SU-DHL-6 (cell line): Measurements from ENCODE around the gene FRMPD4.

Experiments used
- EZH2phosphoT487 ChIP-seq: fragments of 200-600 bp; sonication (generic), shearing (Covaris generic); conservative IDR thresholded peaks from 2 replicates; pipeline ENCODE4 v1.6.1; 2018; ENCODE audit warnings: mild to moderate bottlenecking, antibody characterized with exemption, low read length, moderate library complexity, mixed read lengths
- TF ChIP-seq, protein P1 (sequence below): fragments of 200-600 bp; sonication (generic); IDR thresholded peaks from one replicate; pipeline ENCODE4 v1.5.1; 2017; ENCODE audit warnings: antibody characterized with exemption, mild to moderate bottlenecking, low read length, moderate library complexity; ENCODE audit not compliant: insufficient read depth, poor library complexity, severe bottlenecking

GRCh38 chrX:12325171-12325570 lies 186.9 kb downstream of the FRMPD4 start:
- TF ChIP-seq, protein P1, sequence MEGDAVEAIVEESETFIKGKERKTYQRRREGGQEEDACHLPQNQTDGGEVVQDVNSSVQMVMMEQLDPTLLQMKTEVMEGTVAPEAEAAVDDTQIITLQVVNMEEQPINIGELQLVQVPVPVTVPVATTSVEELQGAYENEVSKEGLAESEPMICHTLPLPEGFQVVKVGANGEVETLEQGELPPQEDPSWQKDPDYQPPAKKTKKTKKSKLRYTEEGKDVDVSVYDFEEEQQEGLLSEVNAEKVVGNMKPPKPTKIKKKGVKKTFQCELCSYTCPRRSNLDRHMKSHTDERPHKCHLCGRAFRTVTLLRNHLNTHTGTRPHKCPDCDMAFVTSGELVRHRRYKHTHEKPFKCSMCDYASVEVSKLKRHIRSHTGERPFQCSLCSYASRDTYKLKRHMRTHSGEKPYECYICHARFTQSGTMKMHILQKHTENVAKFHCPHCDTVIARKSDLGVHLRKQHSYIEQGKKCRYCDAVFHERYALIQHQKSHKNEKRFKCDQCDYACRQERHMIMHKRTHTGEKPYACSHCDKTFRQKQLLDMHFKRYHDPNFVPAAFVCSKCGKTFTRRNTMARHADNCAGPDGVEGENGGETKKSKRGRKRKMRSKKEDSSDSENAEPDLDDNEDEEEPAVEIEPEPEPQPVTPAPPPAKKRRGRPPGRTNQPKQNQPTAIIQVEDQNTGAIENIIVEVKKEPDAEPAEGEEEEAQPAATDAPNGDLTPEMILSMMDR, result no peak
- TF ChIP-seq EZH2phosphoT487, result no peak
